Peyer's patch (tissue), 4 donors: ENCODE measurements around the gene LEF1. TPM values are rescaled to one million over a fixed set of nuclear protein-coding genes. Genes with fewer than 3 reads are reported as not detected.

ENCODE experiments used
- DNase-seq, 3 donors: peaks; one replicate each; pipeline ENCODE4 v3.0.0-alpha.2; 2017 to 2019
- H3K27ac ChIP-seq, 4 donors: fragments of 200-600 bp; sonication (generic); one replicate each; pipeline ENCODE4 v1.5.1; 2016 to 2019
- H3K27me3 ChIP-seq, 2 donors: fragments of 200-600 bp; sonication (generic); one replicate each; pipeline ENCODE4 v1.5.1; 2019
- H3K36me3 ChIP-seq, 3 donors: fragments of 200-600 bp; sonication (generic); one replicate each; pipeline ENCODE4 v1.5.1; 2016 to 2019
- H3K4me1 ChIP-seq, 4 donors: fragments of 200-600 bp; sonication (generic); one replicate each; pipeline ENCODE4 v1.5.1; 2016 to 2019
- H3K4me3 ChIP-seq, 4 donors: fragments of 200-600 bp; sonication (generic); 1 replicate in 3 of 4; 2 replicates in 1 of 4; pipeline ENCODE4 v1.5.1; 2016 to 2019; ENCODE audit warnings: mild to moderate bottlenecking in 1 of 4
- H3K9me3 ChIP-seq, 4 donors: fragments of 200-600 bp; sonication (generic); one replicate each; pipeline ENCODE4 v1.5.1; 2016 to 2019; ENCODE audit warnings: mild to moderate bottlenecking in 1 of 4
- POLR2A ChIP-seq, 2 donors: fragments of 450-650 bp; IDR thresholded peaks; one replicate each; pipeline ENCODE4 v1.5.1; 2017; ENCODE audit warnings: antibody characterized with exemption in 2 of 2, mild to moderate bottlenecking in 2 of 2, moderate library complexity in 2 of 2
- total RNA-seq, 4 donors: library from RNA; depleted of rRNA; stranded (reverse); fragments of >200 nt; gene quantifications; one replicate each; pipeline ENCODE4 v1.1.0, GENCODE V29; 2016
- TF ChIP-seq, protein P1 (sequence below), 6 experiments: fragments of 450-650 bp in 4 of 6; fragments of 200-600 bp in 2 of 6; sonication (generic) in 1 of 6; IDR thresholded peaks; one replicate each; pipeline ENCODE4 v1.5.1; 2017 to 2019; ENCODE audit warnings: antibody characterized with exemption in 6 of 6, mild to moderate bottlenecking in 3 of 6, moderate library complexity in 1 of 6

Gene LEF1
- total RNA-seq, 4 donors from 2014 or later = 0.53 to 34.7 (median 4.4) TPM

DNA sequence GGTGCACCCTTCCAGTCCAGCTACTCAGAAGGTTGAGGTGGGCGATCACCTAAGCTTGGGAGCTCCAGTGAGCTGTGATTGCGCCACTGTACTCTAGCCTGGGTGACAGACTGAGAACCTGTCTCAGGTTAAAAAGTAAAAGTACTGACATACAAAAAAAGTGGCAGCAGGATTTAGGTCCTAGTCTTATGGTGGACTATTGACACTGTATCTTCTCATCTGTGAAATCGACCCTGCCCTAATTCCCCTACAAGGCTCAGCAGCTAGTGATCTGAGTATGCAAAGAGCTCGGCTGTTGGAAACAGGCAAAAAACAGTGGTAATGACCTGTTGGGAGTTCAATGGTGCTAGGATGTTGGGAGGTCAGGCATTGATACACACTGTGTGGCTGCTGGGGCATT is 57.0 kb downstream of the LEF1 start:
- no peak overlapping the region for H3K27ac ChIP-seq
- H3K9me3 ChIP-seq = no peaks in the 10 kb centered on the region
- H3K27me3 ChIP-seq = no peaks in the 10 kb centered on the region
- H3K4me3 ChIP-seq = no peak overlapping the region
- no peak for TF ChIP-seq POLR2A (IDR thresholded peaks at IDR 0.05)
- TF ChIP-seq, protein P1, sequence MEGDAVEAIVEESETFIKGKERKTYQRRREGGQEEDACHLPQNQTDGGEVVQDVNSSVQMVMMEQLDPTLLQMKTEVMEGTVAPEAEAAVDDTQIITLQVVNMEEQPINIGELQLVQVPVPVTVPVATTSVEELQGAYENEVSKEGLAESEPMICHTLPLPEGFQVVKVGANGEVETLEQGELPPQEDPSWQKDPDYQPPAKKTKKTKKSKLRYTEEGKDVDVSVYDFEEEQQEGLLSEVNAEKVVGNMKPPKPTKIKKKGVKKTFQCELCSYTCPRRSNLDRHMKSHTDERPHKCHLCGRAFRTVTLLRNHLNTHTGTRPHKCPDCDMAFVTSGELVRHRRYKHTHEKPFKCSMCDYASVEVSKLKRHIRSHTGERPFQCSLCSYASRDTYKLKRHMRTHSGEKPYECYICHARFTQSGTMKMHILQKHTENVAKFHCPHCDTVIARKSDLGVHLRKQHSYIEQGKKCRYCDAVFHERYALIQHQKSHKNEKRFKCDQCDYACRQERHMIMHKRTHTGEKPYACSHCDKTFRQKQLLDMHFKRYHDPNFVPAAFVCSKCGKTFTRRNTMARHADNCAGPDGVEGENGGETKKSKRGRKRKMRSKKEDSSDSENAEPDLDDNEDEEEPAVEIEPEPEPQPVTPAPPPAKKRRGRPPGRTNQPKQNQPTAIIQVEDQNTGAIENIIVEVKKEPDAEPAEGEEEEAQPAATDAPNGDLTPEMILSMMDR (IDR thresholded peaks at IDR 0.05) = no peak
- no peaks in the 10 kb centered on the region for H3K4me1 ChIP-seq
- no peak for DNase-seq
- H3K36me3 ChIP-seq = no peaks in the 10 kb centered on the region

DNA sequence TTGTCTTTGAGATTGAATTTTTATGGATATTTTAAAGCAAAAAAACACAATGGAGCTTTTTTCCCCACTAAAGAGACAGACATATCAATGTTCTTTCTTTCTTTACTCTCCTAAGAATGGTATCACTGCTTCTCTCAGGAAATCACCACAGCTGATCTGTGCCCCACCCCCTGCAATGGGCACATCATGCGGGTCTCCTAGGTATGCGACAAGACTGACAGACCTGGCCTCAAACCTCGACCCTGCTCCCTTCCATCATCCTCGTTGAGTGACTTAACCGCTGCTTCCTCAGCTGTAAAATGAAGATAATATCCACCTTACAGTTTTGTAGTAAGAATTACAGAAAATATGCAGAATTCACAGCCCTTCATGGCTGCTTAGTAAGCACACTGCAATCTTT is 58.3 kb downstream of the LEF1 start:
- H3K4me3 ChIP-seq = no peak overlapping the region
- TF ChIP-seq, protein P1 (IDR thresholded peaks at IDR 0.05) = no peak
- no peak for TF ChIP-seq POLR2A (IDR thresholded peaks at IDR 0.05)
- H3K9me3 ChIP-seq = no peaks in the 10 kb centered on the region
- no peaks in the 10 kb centered on the region for H3K27me3 ChIP-seq
- H3K27ac ChIP-seq = no peak overlapping the region
- no peaks in the 10 kb centered on the region for H3K36me3 ChIP-seq
- no peak for DNase-seq
- no peaks in the 10 kb centered on the region for H3K4me1 ChIP-seq

DNA sequence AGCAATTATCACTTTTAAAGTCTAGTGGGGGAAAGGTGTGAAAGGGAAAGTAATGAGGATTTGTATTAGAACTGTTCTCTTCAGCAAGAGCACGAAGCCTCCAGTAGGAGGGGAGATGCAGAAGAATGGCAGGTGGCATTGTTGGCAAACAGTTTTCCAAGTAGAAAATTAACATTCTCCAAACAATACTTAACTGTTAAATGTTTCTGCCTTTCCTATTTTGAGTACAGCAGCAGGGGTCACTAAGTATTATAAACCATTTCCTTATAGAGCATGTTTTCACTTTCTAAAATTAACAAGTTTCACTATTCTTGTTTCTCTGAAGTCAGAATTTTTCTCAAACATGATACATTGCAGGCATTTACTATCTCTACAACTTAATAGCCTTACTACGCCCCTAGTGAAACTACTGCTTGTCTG is 58.7 kb downstream of the LEF1 start:
- Histone ChIP-seq H3K4me1 (no peaks in the 10 kb centered on the region), H3K27ac (no peak overlapping the region), H3K27me3 (no peaks in the 10 kb centered on the region)

DNA sequence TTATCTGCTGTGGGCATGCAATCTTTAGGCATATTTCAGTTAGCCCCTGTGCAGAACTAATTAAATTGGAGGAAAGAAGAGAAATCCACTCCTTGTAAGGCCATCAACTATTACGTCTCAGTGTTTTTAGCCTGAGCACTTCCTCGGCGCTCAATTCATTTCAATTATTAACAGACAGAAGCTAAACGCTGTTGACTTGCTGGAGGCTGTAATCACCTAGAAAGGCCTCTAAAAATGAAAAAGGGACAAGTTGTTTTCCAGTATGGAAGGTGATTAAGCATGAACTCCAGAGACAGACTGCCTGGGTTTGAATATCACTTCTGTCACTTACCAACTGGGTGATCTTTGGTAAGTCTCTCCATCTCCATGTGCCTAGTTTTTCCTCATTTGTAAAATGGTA is 59.6 kb downstream of the LEF1 start:
- no peak for TF ChIP-seq POLR2A (IDR thresholded peaks at IDR 0.05)
- TF ChIP-seq, protein P1 (IDR thresholded peaks at IDR 0.05) = no peak
- no peaks in the 10 kb centered on the region for H3K4me1 ChIP-seq
- no peak overlapping the region for H3K4me3 ChIP-seq
- H3K27ac ChIP-seq = no peak overlapping the region
- no peak for DNase-seq
- no peaks in the 10 kb centered on the region for H3K9me3 ChIP-seq
- H3K36me3 ChIP-seq = no peaks in the 10 kb centered on the region
- no peaks in the 10 kb centered on the region for H3K27me3 ChIP-seq

More for the DNA sequence above, 58.7 kb downstream of the LEF1 start:
- Histone ChIP-seq H3K36me3 (no peaks in the 10 kb centered on the region), H3K9me3 (no peaks in the 10 kb centered on the region), H3K4me3 (no peak overlapping the region)
- DNase-seq = no peak
- TF ChIP-seq POLR2A (IDR thresholded peaks at IDR 0.05) = no peak
- TF ChIP-seq, protein P1 (IDR thresholded peaks at IDR 0.05) = no peak

DNA sequence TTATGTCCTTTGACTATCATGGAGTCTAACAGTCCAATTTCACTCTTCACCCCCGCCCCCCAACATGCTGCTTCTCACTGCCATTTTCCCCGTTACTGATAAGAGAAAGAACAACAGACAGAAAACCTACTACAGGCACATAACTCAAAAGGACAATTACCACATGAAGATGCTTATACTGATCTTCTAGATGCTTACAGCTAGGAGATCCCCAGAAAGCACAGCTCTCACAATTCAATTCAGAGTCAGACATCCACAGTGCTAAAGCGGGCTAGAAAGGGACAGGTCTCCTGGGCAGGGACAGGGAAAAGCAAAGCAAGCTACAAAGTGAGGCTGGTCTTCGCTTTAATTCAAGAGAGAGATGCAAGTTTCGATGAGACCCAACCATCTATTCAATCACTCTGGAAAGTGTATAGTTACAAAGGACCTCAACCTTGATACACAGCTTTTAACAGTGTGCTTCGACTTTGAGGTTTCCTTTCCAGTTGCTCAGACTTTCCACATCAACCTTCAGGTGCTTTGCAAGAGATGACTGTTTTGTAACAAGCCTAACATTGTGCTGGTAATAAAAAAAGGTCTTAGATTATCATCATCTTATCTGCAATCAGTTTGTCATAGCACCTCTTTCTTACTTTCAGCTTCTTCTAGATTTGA is 60.9 kb downstream of the LEF1 start:
- Histone ChIP-seq H3K9me3 (no peaks in the 10 kb centered on the region), H3K4me1 (no peaks in the 10 kb centered on the region), H3K4me3 (no peak overlapping the region), H3K27me3 (no peaks in the 10 kb centered on the region), H3K36me3 (no peaks in the 10 kb centered on the region), H3K27ac (no peak overlapping the region)
- TF ChIP-seq POLR2A (IDR thresholded peaks at IDR 0.05) = no peak
- TF ChIP-seq, protein P1 (IDR thresholded peaks at IDR 0.05) = no peak
- no peak for DNase-seq

DNA sequence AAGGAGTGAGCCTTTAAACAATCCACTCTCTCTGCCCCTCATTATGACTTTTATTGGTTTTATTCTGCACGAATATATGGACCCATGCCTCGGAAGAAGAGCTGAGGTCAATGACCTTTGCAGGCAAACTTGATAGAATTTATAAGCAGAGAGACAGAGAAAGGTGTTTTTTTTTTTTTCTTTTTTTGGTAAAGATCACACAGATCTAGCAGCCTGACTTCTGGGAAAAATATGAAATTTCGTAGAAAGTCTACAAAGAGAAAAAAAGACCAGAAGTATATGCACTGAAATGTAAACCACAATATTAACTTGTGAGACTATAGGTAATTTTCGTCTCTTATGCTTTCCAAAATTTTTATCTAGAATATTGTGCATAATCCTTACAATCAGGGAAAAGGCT is 61.6 kb downstream of the LEF1 start:
- Histone ChIP-seq H3K27me3 (no peaks in the 10 kb centered on the region), H3K36me3 (no peaks in the 10 kb centered on the region), H3K4me1 (no peaks in the 10 kb centered on the region), H3K4me3 (no peak overlapping the region), H3K27ac (no peak overlapping the region), H3K9me3 (no peaks in the 10 kb centered on the region)
- TF ChIP-seq, protein P1 (IDR thresholded peaks at IDR 0.05) = no peak
- TF ChIP-seq POLR2A (IDR thresholded peaks at IDR 0.05) = no peak
- DNase-seq = no peak
